Subcutaneous abdominal adipose tissue (tissue), 5 donors: ENCODE measurements around the gene ASMTL.
A peak's percentile ranks its signal among the peaks of the same experiment; 100 is the strongest.

Experiments
- H3K27ac ChIP-seq: one replicate; pipeline ENCODE4 v1.7.0; 2013; ENCODE audit warnings: low read depth, mild to moderate bottlenecking, inconsistent platforms, low read length, moderate library complexity
- H3K27me3 ChIP-seq, 5 donors: one replicate each; pipeline ENCODE4 v1.7.0; 2013; ENCODE audit warnings: low read length in 5 of 5, inconsistent platforms in 1 of 5; ENCODE audit not compliant: control insufficient read depth in 5 of 5, insufficient read depth in 4 of 5
- H3K36me3 ChIP-seq, 5 donors: one replicate each; pipeline ENCODE4 v1.7.0; 2013; ENCODE audit warnings: low read length in 5 of 5; ENCODE audit not compliant: control insufficient read depth in 5 of 5, insufficient read depth in 5 of 5
- H3K4me1 ChIP-seq, 5 donors: one replicate each; pipeline ENCODE4 v1.7.0; 2013; ENCODE audit warnings: low read length in 5 of 5, mild to moderate bottlenecking in 3 of 5, moderate library complexity in 1 of 5; ENCODE audit not compliant: control insufficient read depth in 5 of 5, insufficient read depth in 5 of 5
- H3K4me3 ChIP-seq, 5 donors: one replicate each; pipeline ENCODE4 v1.7.0; 2013; ENCODE audit warnings: low read length in 5 of 5, low read depth in 1 of 5
- H3K9ac ChIP-seq, 5 donors: one replicate each; pipeline ENCODE4 v1.7.0; 2013; ENCODE audit warnings: low read length in 5 of 5, mild to moderate bottlenecking in 4 of 5, moderate library complexity in 3 of 5
- H3K9me3 ChIP-seq, 5 donors: one replicate each; pipeline ENCODE4 v1.7.0; 2013; ENCODE audit warnings: low read length in 5 of 5; ENCODE audit not compliant: control insufficient read depth in 5 of 5
- donor health status: healthy.
- donor health status: healthy.
- donor health status: healthy.
- donor health status: healthy.
- donor health status: healthy.

Gene ASMTL, protein sequence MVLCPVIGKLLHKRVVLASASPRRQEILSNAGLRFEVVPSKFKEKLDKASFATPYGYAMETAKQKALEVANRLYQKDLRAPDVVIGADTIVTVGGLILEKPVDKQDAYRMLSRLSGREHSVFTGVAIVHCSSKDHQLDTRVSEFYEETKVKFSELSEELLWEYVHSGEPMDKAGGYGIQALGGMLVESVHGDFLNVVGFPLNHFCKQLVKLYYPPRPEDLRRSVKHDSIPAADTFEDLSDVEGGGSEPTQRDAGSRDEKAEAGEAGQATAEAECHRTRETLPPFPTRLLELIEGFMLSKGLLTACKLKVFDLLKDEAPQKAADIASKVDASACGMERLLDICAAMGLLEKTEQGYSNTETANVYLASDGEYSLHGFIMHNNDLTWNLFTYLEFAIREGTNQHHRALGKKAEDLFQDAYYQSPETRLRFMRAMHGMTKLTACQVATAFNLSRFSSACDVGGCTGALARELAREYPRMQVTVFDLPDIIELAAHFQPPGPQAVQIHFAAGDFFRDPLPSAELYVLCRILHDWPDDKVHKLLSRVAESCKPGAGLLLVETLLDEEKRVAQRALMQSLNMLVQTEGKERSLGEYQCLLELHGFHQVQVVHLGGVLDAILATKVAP

GRCh38 chrX:1452516-1453394, at the start of gene ASMTL:
ASMTL (minus strand) TSS chrX:1452909; CDS start chrX:1452840, 69 bp downstream.
- Histone ChIP-seq H3K27ac (peak within 1 kb of the TSS; percentile 69), H3K9ac (peak within 1 kb of the TSS in 4 of 5 donors; percentile 76 to 79 (median 77)), H3K4me1 (peaks cover 0 to 24% (median 19%) of the 10 kb centered on the region in 5 donors), H3K9me3 (peaks cover 0 to 5% (median 0%) of the 10 kb centered on the region in 5 donors), H3K4me3 (peak within 1 kb of the TSS; percentile 76 to 92 (median 86)), H3K27me3 (no peaks in the 10 kb centered on the region), H3K36me3 (peaks cover 0 to 2% (median 0%) of the 10 kb centered on the region in 5 donors)

DNA sequence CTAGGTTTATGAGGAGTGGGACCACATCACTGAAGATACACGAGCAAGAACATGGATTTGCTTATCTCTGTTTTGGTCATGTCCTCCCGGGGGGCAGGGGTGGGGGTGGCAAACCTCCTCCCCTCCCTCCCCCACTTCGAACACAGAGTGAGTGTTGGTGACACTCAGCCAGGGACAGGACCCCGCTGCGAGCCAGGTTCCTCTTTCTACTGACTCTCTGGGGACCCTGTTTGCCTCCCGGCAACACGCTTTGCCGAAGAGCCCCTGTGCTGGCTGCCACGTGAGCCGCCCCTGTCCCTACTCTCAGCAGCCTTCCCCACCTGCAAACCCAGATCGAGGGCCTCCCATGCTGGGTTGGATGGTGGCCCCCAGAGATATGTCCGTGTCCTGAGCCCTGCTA, 49.5 kb upstream of the ASMTL start:
- Histone ChIP-seq H3K4me3 (no peak overlapping the region), H3K27ac (no peak overlapping the region), H3K4me1 (peaks cover 0 to 15% (median 0%) of the 10 kb centered on the region in 5 donors), H3K36me3 (no peaks in the 10 kb centered on the region), H3K27me3 (no peaks in the 10 kb centered on the region), H3K9ac (no peak overlapping the region), H3K9me3 (peaks cover 0 to 2% (median 0%) of the 10 kb centered on the region in 5 donors)

DNA sequence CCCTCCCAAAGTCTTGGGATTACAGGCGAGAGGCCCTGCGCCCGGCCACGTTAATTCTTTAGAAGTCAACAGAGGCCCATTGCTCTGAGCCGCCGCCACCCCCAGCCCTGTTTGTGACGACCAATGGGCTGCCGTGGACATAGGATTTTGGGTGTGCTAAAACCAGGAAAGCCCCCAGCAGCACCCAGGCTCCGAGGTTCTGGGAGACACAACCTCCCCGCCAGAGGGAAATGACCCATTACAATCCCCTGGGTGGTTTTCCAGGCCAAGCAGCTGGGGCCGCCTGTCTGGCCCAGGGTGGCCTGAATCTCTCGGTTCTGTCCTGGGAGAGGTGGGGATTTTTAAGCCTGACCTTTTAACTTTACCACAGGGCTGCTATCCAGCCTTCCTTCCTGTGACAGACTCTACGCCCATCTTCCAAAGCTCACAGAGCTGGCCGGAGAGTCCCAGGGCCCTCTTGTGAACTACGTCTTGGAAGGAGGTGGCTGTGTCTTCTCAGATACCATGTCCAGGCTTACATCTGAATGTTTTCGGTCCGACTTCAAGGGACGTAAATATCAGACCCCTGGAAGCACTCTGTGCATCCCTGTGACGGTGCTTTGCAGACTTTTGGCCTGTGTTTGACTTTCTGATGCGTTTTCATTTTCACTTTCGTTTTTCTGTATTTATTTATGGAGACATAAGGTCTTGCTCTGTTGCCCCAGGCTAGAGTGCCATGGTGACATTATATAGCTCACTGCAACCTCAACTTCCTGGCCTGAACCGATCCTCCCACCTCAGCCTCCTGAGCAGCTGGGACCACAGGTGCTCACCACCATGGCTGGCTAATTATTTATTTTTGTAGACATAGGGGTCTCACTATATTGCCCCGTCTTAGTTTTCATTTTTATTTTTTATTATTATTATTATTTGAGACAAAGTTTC, 48.3 kb upstream of the ASMTL start:
- Histone ChIP-seq H3K27me3 (no peaks in the 10 kb centered on the region), H3K9me3 (no peaks in the 10 kb centered on the region), H3K27ac (peak overlapping the region; percentile 57), H3K4me1 (peaks cover 0 to 15% (median 0%) of the 10 kb centered on the region in 5 donors), H3K36me3 (no peaks in the 10 kb centered on the region), H3K9ac (peak overlapping the region in 1 of 5 donors; percentile 2), H3K4me3 (peak overlapping the region in 4 of 5 donors; percentile 26 to 55 (median 42))

GRCh38 chrX:1496076-1496475, 43.4 kb upstream of the ASMTL start:
- H3K36me3 ChIP-seq: no peaks in the 10 kb centered on the region
- no peaks in the 10 kb centered on the region for H3K27me3 ChIP-seq
- peaks cover 0 to 4% (median 0%) of the 10 kb centered on the region in 5 donors for H3K9me3 ChIP-seq
- no peak overlapping the region for H3K9ac ChIP-seq
- peaks cover 0 to 18% (median 7%) of the 10 kb centered on the region in 5 donors for H3K4me1 ChIP-seq
- H3K27ac ChIP-seq: no peak overlapping the region
- no peak overlapping the region for H3K4me3 ChIP-seq

GRCh38 chrX:1493877-1494510, 41.3 kb upstream of the ASMTL start:
- Histone ChIP-seq H3K9me3 (peaks cover 0 to 4% (median 0%) of the 10 kb centered on the region in 5 donors), H3K4me1 (peaks cover 0 to 13% (median 7%) of the 10 kb centered on the region in 5 donors), H3K27me3 (no peaks in the 10 kb centered on the region), H3K9ac (peak overlapping the region in 1 of 5 donors; percentile 8), H3K27ac (no peak overlapping the region), H3K4me3 (peak overlapping the region in 2 of 5 donors; percentile 36 to 44), H3K36me3 (no peaks in the 10 kb centered on the region)

GRCh38 chrX:1493412-1493811, 40.7 kb upstream of the ASMTL start:
- Histone ChIP-seq H3K9me3 (peaks cover 0 to 4% (median 0%) of the 10 kb centered on the region in 5 donors), H3K4me3 (peak overlapping the region in 1 of 5 donors; percentile 36), H3K27ac (no peak overlapping the region), H3K36me3 (no peaks in the 10 kb centered on the region), H3K4me1 (peaks cover 0 to 13% (median 7%) of the 10 kb centered on the region in 5 donors), H3K9ac (no peak overlapping the region), H3K27me3 (peaks cover 0 to under 1% (median 0%) of the 10 kb centered on the region in 5 donors)

DNA sequence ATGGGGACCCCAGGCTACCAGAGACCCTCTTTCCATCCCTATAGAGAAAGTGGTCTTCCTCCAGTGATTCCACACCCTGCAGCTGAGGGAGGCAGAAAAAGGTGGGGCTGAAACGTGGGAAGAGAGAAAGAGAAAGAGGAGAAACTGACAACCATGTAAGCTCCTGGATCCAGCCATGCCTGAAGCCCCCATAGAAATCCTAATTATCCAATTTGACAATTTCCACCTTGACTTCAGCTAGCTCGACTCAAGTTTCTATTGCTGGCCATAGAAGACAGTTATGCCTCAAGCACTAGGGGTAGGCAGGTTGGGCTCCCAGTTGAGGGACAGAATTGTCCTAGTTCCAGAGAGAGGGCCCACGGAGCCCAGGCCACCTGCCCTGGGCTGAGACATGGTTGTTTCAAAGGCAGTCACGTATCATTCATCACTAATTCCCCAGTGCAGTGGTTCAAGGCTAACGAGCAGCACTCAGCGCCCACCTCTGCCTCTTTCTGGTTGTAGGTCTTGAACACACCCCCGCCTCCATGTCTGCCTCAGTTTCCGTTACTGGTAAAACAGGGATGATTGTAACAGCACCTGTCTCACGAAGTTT, 39.8 kb upstream of the ASMTL start:
- Histone ChIP-seq H3K4me1 (peaks cover 0 to 20% (median 8%) of the 10 kb centered on the region in 5 donors), H3K9ac (no peak overlapping the region), H3K9me3 (peaks cover 0 to 4% (median 0%) of the 10 kb centered on the region in 5 donors)

DNA sequence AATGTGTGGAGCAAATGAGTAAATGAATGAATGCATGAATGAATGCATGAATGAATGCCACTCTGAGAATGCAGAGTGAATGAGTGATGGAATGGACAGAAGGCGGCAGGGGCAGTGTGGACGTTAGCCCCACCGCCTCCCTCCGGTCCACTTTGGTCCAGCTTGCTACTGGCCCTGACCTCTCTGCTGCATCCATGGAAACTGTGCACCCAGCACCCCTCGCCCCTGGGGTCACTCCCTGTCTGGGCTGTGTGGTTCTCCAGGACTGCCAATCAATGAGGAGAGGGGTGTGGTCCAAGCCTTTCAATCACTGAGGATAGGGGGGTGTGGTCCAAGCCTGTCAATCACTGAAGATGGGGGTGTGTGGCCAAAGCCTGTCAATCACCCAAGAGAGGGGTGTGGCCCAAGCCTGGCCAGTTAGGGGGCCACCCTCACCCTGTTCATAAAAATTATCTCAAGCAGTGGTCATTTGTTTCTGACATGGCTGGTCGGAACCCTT, 39.2 kb upstream of the ASMTL start:
- Histone ChIP-seq H3K4me1 (peaks cover 0 to 26% (median 14%) of the 10 kb centered on the region in 5 donors), H3K9me3 (peaks cover 0 to 4% (median 0%) of the 10 kb centered on the region in 5 donors), H3K36me3 (no peaks in the 10 kb centered on the region), H3K27ac (no peak overlapping the region), H3K27me3 (peaks cover 0 to 8% (median 0%) of the 10 kb centered on the region in 5 donors), H3K4me3 (no peak overlapping the region), H3K9ac (no peak overlapping the region)

More for the DNA sequence above, 39.8 kb upstream of the ASMTL start:
- peaks cover 0 to 5% (median 0%) of the 10 kb centered on the region in 5 donors for H3K27me3 ChIP-seq
- no peak overlapping the region for H3K27ac ChIP-seq
- no peaks in the 10 kb centered on the region for H3K36me3 ChIP-seq
- H3K4me3 ChIP-seq: no peak overlapping the region
